GM19099 (cell line): ENCODE measurements around the gene UST.

ENCODE experiments used
- POLR2A ChIP-seq: IDR thresholded peaks from 3 replicates; pipeline ENCODE4 v1.6.1; 2011; ENCODE audit warnings: low read depth; ENCODE audit not compliant: insufficient read length; ENCODE audit errors: extremely low read depth

Gene UST

DNA sequence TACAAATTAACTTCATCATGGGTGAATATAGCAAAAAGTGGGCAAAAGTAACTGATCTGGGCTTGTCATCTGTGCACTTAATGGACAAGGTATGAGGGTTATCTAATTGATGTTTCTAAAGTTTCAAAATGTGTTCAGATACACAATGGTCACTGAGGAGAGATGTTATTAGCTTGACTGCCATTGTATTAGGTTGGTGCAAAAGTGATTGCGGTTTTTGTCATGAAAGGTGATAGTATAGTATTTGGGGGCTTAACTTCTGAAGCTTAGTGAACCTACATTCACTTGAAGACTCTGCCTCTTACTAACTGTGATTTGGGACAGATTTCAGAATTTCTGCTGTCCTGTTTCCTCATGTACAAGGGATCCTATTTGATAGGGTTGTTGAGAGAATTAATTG lies 159.6 kb downstream of the UST start:
- no peak for TF ChIP-seq POLR2A

DNA sequence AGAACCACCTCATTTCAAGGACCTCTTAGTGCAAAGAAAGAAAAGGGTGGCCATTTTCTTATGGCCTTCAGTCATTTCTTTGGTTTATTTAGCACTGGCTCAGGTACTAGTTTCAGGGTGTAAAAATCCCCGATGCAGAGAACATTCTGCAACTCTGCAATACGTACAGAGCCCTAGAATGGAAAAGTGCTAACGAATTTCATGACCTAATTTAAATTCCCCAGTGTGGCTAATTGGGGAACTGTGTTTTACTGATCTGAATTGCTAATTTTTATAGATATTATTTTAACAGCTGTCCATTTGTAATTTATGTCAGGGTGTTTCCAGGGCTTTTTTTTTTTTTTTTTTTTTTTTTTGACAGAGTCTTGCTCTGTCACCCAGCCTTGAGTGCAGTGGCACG lies 160.7 kb downstream of the UST start:
- TF ChIP-seq POLR2A: no peak

DNA sequence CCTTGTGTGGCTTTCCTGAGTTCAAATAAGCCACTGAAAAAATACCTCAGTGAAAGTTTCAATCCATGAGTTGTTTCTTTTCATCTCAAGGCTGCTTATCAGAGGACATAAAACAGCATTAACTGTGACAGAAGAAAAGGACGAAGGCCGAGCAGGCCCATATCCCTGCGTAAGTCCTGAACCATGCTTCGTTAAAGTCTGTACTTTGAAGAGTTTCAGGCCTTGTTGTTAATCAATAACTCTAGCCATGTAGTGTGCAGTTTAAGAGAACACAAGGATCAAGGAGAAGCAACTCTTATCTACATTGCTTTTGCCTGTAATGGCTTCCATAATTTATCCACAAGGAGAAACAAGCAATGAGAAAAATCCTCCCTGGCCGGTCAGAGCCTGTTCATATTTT lies 165.4 kb downstream of the UST start:
- no peak for TF ChIP-seq POLR2A

DNA sequence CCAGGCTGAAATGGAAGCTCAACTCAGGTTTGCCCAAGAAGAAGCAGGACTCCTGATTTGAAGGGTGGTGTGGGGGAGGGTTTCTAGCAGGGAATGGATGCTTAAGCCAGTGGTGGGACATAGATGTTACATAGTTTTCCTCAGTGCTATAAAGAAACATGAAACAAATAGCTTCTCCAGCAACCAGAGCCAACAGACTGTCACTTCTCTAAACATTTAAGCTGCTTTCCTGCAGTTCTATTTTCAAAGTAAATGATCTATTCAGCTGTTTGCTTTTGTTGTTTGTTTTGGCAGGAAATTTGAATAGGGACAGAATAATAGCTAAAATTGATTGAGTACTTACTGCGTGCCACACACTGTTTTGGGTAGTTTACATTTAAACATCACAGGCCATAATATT lies 169.0 kb downstream of the UST start:
- no peak for TF ChIP-seq POLR2A

DNA sequence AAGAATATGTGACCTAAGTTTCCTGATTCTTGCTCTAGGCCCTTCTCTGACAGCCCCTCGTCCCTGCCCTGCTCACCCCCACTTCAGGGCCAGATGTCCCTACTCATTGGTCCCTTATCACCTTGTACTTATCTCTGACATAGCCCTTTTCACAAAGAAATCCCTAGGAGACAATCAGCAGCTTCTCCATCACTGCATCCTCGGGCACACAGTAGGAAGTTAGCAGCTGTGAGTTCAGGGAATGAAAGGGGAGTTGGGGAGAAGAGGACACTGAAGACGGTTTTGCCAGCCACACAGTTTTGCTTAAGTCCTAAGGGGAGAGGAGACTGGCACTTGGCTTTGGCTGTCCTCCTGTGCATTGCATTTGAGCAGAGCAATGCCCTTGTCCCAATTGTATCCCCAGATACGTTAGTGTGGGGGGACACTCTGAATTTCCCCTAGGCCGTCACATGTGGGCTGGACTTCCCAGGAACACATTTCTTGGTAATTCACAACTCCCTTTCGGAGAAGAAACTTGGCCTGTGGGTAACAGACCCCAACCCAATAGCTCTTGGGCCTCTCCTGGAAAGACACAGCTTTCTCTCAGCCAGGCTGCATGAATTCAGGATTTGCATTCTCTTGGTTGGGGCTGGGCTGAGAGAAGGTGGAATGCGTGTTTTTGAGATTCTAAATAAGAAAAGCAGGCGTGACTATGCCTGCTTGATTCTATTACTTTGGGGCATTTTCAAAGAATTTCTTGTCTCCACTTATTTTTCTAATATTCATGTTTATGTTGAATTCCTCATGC lies 177.6 kb downstream of the UST start:
- no peak for TF ChIP-seq POLR2A

DNA sequence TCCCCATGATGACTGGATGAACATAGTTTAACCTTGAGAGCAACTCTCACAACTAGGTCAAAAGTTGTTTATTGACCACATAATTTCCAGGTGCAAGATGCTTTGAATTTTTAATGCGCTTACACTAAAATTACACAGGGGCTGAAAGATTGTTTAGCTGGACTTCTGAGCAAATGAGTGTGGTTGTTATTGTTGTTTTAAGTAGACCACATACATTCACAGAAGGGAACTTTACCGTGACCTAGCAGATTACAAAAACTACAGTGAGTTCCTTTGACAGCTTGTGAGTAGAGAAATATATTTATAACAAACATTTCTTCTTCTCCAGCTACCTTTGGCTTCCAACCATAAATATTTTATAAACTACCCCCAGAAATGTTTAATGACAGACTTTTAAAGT lies 178.9 kb downstream of the UST start:
- no peak for TF ChIP-seq POLR2A

DNA sequence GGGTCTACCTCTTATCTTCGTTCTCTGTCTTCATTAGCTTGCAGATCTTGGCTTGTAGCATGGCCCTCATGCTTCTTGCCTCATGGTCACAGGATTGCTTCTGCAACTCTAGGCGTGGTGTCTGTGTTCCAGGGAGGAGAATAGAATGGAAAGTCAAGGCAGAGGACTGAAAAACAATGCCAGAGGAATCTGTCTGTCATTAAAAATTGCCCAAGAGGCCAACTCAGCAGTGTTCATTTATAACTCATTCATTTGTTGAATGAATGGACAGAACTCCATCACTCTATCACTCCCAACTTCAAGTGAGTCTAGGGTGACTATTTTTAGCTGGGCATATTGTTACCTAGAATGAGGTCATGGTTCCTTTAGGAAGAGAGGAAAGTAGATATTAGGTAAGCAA lies 179.6 kb downstream of the UST start:
- no peak for TF ChIP-seq POLR2A

DNA sequence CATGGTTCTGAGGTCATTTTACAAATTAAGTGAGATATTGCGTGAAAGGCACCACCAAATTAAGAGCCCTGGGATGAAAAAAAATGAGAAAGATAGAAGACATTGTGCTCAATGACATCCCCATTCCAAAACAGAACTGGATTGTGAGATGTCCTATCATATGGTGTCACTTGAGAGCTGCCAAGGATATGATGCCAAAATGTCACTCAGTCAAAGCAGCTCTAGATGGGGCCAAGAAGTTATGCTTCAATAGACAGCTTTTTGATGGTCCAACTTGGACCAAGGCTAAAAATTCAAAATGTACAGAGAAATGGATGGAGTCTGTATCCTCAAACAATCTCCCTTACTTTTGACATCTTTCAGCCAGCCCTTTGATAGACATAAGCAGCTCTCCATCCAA lies 180.8 kb downstream of the UST start:
- TF ChIP-seq POLR2A: no peak

DNA sequence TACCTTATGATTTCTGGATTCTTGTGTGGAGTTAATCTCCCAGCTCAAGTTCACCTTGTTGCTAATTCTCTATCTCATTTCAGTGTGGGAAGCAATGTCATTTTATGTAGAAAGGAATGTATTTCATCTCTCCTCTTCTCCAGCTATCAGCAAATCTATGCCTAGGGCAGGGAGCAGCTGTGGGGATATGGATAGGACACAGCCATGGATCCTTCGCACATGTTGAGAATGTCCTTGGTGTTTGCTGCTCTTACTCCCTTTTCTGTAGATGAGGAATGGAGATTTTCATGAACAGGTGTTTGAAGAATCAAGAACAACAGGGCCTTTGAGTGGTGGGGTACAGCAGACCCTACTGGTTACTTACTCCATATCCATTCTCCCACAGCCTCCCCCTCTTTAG lies 182.0 kb downstream of the UST start:
- TF ChIP-seq POLR2A: no peak

DNA sequence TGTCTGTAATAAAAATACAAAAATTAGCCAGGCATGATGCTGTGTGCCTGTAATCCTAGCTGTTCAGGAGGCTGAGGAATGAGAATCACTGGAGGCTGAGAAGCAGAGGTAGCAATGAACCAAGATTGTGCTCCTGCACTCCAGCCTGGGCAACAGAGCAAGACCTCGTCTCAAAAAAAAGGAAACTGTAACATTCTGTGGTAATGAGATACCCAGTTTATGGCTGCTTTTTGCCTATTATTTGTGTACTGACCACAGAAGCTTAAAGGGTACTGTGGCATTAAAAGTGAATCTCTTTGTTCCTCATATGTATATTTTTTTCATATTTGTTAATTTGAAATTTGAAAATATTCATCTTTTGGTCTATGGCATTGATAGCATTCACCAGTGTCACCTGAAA lies 185.4 kb downstream of the UST start:
- TF ChIP-seq POLR2A: no peak

DNA sequence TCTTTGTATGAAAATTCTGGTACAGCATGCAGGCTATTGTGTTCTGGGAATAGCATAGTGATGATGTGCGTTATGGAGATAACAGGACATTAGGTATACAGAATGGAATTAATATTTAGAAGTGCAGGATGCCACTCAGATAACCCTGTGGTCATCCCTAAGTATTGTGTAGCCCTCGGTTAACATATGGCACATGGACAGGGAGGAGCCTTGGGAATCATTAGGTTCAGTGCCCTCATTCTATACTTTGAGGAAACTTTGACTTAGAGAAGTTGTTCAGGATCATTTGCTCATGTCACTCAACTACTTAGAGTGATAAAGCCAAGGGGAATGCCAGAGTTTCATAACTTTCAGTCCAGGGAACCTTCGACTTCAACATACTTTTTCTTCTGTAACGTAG lies 185.9 kb downstream of the UST start:
- TF ChIP-seq POLR2A: no peak

DNA sequence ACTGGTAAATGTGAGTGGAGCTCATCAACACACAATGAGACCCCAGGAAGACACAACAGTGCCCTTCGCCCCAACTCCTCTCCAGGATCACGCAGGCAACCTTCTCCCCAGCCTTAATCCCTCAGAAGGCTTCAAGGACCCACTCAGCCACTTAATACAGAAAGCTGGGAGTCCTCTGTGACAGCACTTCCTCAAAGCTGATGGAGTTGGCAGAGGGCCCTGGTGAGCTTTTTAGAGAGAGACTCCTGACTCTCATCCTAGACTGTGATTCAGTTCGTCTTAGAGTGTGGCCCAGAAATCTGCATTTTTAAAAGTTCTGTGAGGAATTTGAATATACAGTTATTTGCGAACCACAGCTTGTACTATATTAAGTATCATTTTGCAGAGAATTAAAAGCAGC lies 187.7 kb downstream of the UST start:
- TF ChIP-seq POLR2A: no peak

DNA sequence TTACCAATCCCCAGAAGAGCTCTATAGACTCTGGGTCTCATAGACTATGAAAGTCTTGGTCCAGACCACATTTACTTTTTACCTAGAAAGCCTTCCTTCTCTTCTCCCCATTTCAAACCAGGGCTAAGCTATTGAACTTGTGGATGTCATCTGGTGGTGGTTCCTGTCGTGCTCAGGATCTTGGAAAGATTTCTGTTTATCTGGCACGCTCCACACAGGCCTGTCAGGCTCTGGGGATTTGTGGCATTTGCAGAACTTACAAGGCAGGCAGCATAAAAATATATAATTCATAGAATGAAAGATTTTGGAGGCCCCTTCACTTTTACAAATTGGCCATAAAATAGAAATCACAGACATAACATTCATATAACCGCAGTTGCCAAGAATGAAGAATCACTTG lies 188.1 kb downstream of the UST start:
- no peak for TF ChIP-seq POLR2A

DNA sequence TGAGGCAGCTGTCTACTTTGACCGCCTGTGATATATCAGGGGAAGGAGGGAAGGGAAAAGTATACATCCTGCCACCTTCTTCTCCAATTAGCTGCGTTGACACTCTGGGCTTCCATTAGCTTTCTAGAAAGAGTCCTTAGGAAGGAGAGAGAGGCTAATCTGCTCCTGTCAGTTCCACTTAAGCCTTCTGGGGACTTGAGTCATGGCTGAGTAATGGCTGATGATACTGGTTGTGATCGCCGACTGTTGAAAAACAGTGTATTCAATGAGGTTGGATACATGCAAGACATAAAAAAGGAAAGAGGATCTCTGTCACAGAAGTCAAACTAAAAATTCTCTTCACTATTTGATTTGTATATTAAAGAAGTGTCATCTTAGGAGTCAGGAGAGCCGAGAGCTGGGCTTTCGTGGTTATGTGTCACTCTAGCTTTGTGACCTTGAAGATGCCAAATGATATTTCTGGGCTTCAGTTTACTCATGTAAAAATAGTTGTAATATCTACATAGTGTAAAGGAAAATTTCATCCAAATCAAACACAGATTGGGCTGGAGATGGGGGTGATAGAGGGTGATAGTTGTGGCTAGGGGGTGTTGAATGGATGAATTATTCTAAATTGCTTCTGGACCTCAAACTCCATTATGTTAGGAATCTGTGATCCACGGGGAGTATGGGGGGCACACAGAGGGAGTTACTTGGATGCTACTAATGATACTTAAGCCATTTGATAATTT lies 189.0 kb downstream of the UST start:
- TF ChIP-seq POLR2A: no peak

DNA sequence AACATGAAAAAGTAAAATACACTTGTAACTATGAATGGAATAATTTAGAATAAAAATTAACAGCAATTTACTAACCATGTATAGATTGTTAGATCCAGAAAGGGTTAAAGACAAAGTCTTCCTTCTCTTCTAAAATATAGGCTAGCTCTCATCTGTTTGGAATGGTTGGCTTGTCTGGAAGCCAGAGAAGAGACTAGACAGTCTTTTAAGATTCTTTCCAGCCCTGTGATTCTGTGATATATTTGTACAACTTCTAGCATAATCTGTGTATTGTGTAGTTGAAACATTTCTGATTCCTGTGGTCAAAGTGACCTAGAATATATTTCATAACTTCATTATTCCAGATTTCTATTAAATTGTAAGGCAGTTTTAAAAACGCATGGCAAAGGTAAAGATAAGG lies 196.6 kb downstream of the UST start:
- no peak for TF ChIP-seq POLR2A

DNA sequence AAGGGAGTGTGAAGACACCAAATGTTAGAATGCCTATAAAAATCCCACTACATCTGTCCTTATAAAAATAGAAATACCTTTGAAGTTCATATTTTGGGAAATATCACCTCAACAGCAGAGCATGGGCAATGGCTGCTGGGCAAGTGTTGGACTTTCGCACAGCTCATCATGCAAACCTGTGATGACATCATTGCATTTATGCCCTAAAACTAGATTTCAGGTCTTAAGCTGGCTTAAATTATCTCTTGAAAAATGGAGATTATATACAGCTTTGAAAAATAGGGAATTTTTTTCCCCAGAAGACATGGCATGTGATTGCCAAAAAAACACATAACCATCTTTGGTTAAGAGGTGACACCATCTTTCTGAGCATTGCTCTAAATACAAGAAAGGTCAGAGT lies 197.8 kb downstream of the UST start:
- TF ChIP-seq POLR2A: no peak

DNA sequence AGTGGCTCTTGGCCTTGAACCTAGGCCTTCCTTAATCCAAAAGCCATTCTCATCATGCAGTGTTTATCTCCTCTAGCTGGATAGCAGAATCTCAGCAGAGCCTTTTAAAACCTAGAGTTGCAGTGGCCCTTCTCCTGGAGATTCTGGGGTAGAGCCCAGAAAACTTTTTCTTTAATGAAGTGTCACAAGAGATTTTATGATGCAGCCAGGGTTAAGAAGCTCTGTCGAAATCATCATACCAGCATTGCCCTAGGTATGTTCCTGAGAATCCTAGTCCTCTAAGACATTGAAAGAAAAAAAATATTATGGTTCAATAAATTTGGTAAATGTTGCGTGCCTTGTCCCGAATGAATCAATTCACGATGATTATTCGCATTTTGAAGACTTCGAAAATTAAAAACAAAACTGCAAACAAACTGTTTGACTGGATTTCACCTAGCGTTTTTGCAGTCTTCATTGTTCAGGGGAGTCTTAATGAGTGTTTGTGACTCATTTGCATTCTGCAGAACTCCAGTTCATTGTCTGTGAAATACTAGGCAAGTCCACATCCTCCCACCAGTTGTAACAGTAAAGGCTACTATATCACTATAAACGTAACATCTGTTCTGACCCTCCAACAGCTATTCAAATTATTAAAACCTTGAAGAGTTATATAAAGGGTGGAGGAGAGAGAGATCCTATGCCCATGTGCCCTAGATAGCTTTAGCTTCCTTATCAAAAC lies 198.6 kb downstream of the UST start:
- TF ChIP-seq POLR2A: no peak
